Fibroblast of the aortic adventitia (primary cell): Measurements from ENCODE around the gene PTPN14. TPM values are rescaled to one million over a fixed set of nuclear protein-coding genes. Genes with fewer than 3 reads are reported as not detected.

ENCODE experiments used
- DNase-seq: peaks from one replicate; pipeline ENCODE4 v3.0.0-alpha.2; 2010; ENCODE audit warnings: low read depth
- H3K4me3 ChIP-seq: 2 replicates; pipeline ENCODE4 v1.5.1; 2011; ENCODE audit warnings: low read depth, mild to moderate bottlenecking, control low read depth, low read length, moderate library complexity
- CTCF ChIP-seq: IDR thresholded peaks from 2 replicates; pipeline ENCODE4 v1.5.1; 2011; ENCODE audit warnings: mild to moderate bottlenecking, low read length, control low read depth, inconsistent platforms; ENCODE audit not compliant: insufficient read depth
- total RNA-seq: library from RNA; depleted of rRNA; stranded (reverse); fragments of >200 nt; gene quantifications from 2 replicates; pipeline ENCODE4 v1.2.3, GENCODE V29; 2012; ENCODE audit warnings: low replicate concordance

PTPN14 gene
- total RNA-seq, 1 donor: 46.6 TPM

- DNase-seq: peak; percentile 89
- no peak for TF ChIP-seq CTCF
- H3K4me3 ChIP-seq: no peak overlapping the region
Measured at GRCh38 chr1:214377886-214378285, 173.5 kb downstream of the PTPN14 start.

- TF ChIP-seq CTCF: no peak
- DNase-seq: no peak
- H3K4me3 ChIP-seq: no peak overlapping the region
Measured at GRCh38 chr1:214377485-214377884, 173.9 kb downstream of the PTPN14 start.

GRCh38 chr1:214372092-214372491 lies 179.3 kb downstream of the PTPN14 start:
- TF ChIP-seq CTCF: no peak
- no peak overlapping the region for H3K4me3 ChIP-seq
- peak; percentile 59 for DNase-seq

GRCh38 chr1:214370615-214371014 lies 180.8 kb downstream of the PTPN14 start:
- no peak for TF ChIP-seq CTCF
- H3K4me3 ChIP-seq: no peak overlapping the region
- no peak for DNase-seq

GRCh38 chr1:214369364-214369763 lies 182.0 kb downstream of the PTPN14 start:
- TF ChIP-seq CTCF: no peak
- no peak overlapping the region for H3K4me3 ChIP-seq
- no peak for DNase-seq

GRCh38 chr1:214367841-214368240 lies 183.6 kb downstream of the PTPN14 start:
- H3K4me3 ChIP-seq: no peak overlapping the region
- no peak for TF ChIP-seq CTCF
- DNase-seq: no peak

- H3K4me3 ChIP-seq: no peak overlapping the region
- no peak for TF ChIP-seq CTCF
- no peak for DNase-seq
Measured at GRCh38 chr1:214364786-214365295, 186.6 kb downstream of the PTPN14 start.
